ENCODE data around the gene TRPC1. TPM values are rescaled to one million over a fixed set of nuclear protein-coding genes. Genes with fewer than 3 reads are reported as not detected.

Gene TRPC1
- total RNA-seq, 1 experiment from 2014 or later, result 29.6 TPM

- BruUV-seq (replicated peaks), result no TSS peak
- POLR2A ChIA-PET, result interaction anchor here (0.5 kb wide), 1 partner anchor 58 kb away, joined by 3 read pairs; no protein-coding TSS in a partner anchor
- H3K36me3 ChIP-seq (ENCODE audit: control insufficient read depth, insufficient read depth, low read length), result no peaks in the 10 kb centered on the region
- no peaks in the 10 kb centered on the region for H3K9me3 ChIP-seq (ENCODE audit: control insufficient read depth, insufficient read depth, low read depth, low read length)
- in situ Hi-C loops (cut with HindIII; ENCODE audit: low pct_unique_long_range_greater_than_20kb, low sequenced_read_pairs) (no loop called here), intact Hi-C loops (cut with micrococcal nuclease; ENCODE audit: unreplicated experiment) (loop anchor here (2.0 kb wide), 2 partner anchors 158 to 166 kb away; no protein-coding TSS in a partner anchor)
- H3K27ac ChIP-seq (ENCODE audit: low read length), result no peak overlapping the region
- H3K4me1 ChIP-seq (ENCODE audit: control insufficient read depth, insufficient read depth, low read length), result no peaks in the 10 kb centered on the region
- DNase-seq (ENCODE audit: low read depth, low spot score) (peak; percentile 73), ATAC-seq (peak; percentile 99)
- TF ChIP-seq, protein P1, sequence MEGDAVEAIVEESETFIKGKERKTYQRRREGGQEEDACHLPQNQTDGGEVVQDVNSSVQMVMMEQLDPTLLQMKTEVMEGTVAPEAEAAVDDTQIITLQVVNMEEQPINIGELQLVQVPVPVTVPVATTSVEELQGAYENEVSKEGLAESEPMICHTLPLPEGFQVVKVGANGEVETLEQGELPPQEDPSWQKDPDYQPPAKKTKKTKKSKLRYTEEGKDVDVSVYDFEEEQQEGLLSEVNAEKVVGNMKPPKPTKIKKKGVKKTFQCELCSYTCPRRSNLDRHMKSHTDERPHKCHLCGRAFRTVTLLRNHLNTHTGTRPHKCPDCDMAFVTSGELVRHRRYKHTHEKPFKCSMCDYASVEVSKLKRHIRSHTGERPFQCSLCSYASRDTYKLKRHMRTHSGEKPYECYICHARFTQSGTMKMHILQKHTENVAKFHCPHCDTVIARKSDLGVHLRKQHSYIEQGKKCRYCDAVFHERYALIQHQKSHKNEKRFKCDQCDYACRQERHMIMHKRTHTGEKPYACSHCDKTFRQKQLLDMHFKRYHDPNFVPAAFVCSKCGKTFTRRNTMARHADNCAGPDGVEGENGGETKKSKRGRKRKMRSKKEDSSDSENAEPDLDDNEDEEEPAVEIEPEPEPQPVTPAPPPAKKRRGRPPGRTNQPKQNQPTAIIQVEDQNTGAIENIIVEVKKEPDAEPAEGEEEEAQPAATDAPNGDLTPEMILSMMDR (IDR thresholded peaks at IDR 0.05), result peak; percentile 96
- TF ChIP-seq, protein P2, sequence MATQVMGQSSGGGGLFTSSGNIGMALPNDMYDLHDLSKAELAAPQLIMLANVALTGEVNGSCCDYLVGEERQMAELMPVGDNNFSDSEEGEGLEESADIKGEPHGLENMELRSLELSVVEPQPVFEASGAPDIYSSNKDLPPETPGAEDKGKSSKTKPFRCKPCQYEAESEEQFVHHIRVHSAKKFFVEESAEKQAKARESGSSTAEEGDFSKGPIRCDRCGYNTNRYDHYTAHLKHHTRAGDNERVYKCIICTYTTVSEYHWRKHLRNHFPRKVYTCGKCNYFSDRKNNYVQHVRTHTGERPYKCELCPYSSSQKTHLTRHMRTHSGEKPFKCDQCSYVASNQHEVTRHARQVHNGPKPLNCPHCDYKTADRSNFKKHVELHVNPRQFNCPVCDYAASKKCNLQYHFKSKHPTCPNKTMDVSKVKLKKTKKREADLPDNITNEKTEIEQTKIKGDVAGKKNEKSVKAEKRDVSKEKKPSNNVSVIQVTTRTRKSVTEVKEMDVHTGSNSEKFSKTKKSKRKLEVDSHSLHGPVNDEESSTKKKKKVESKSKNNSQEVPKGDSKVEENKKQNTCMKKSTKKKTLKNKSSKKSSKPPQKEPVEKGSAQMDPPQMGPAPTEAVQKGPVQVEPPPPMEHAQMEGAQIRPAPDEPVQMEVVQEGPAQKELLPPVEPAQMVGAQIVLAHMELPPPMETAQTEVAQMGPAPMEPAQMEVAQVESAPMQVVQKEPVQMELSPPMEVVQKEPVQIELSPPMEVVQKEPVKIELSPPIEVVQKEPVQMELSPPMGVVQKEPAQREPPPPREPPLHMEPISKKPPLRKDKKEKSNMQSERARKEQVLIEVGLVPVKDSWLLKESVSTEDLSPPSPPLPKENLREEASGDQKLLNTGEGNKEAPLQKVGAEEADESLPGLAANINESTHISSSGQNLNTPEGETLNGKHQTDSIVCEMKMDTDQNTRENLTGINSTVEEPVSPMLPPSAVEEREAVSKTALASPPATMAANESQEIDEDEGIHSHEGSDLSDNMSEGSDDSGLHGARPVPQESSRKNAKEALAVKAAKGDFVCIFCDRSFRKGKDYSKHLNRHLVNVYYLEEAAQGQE (IDR thresholded peaks at IDR 0.05; ENCODE audit: insufficient read depth in 1 of 2, low read depth in 2 of 2, low read length in 1 of 2), result no peak
- CTCF ChIA-PET, result interaction anchor here (0.7 to 2.1 kb wide), 16 partner anchors 11 to 242 kb away, joined by 3 to 10 read pairs (median 4); no protein-coding TSS in a partner anchor
- H3K4me3 ChIP-seq (ENCODE audit: low read depth in 2 of 2, low read length in 2 of 2), result no peak overlapping the region
- no peaks in the 10 kb centered on the region for H3K27me3 ChIP-seq (ENCODE audit: control insufficient read depth, insufficient read depth, low read length)
These were observed 105.0 kb downstream of the TRPC1 start for GRCh38 chr3:142828703-142829305.

GRCh38 chr3:142837526-142837925 is 113.7 kb downstream of the TRPC1 start:
- in situ Hi-C loops (cut with HindIII; ENCODE audit: low pct_unique_long_range_greater_than_20kb, low sequenced_read_pairs), result no loop called here
- ATAC-seq, result no peak
- TF ChIP-seq POLR2AphosphoS5 (IDR thresholded peaks at IDR 0.05; ENCODE audit: low read depth, low read length) (no peak), SIN3A (IDR thresholded peaks at IDR 0.05; ENCODE audit: borderline replicate concordance, insufficient read depth, low read depth, low read length) (no peak), TCF7L2 (IDR thresholded peaks at IDR 0.05; ENCODE audit: low read depth, low read length) (no peak)
- TF ChIP-seq, protein P1 (IDR thresholded peaks at IDR 0.05), result no peak
- TF ChIP-seq, protein P2 (IDR thresholded peaks at IDR 0.05; ENCODE audit: insufficient read depth in 1 of 2, low read depth in 2 of 2, low read length in 1 of 2), result no peak

More at GRCh38 chr3:142837526-142837925, 113.7 kb downstream of the TRPC1 start:
- no peaks in the 10 kb centered on the region for H3K9me3 ChIP-seq (ENCODE audit: control insufficient read depth, insufficient read depth, low read depth, low read length)
- CTCF ChIA-PET, result no interaction called here
- no peak for DNase-seq (ENCODE audit: low read depth, low spot score)
- H3K4me3 ChIP-seq (ENCODE audit: low read depth in 2 of 2, low read length in 2 of 2), result no peak overlapping the region
- H3K27me3 ChIP-seq (ENCODE audit: control insufficient read depth, insufficient read depth, low read length), result no peaks in the 10 kb centered on the region
- intact Hi-C loops (cut with micrococcal nuclease; ENCODE audit: unreplicated experiment), result no loop called here
- H3K4me1 ChIP-seq (ENCODE audit: control insufficient read depth, insufficient read depth, low read length), result no peaks in the 10 kb centered on the region
- H3K27ac ChIP-seq (ENCODE audit: low read length), result no peak overlapping the region
- POLR2A ChIA-PET, result no interaction called here
- H3K36me3 ChIP-seq (ENCODE audit: control insufficient read depth, insufficient read depth, low read length), result no peaks in the 10 kb centered on the region
- no TSS peak for BruUV-seq (replicated peaks)

All from Panc1 (cell line).